ENCODE measurements around the gene RNASEH2C.

DNA sequence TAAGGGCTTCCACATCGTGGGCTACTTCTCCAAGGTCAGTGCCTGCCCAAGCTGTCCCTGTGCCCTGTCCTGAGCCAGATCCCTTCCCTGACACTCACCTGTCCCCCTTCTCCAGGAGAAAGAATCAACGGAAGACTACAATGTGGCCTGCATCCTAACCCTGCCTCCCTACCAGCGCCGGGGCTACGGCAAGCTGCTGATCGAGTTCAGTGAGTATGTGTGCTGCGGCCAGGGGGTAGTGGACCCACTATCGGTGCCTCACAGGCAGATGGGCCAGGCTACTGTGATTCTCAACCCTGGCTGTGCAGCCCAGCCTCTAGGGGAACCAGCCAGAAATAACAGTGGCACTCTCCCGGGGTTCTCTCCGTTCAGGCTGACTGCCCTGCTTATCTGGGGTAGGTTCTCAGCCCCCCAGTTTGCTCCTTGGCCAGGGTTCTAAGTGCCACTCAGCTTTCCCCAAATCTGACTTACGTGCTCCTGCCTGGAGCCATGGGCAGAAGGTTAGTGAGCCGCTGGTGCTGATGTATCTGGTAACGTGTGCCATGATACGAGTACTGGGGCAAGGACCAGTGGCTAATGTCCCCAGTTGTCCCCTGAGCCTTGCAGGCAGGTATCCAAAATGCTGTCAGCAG, 3.7 kb downstream of the RNASEH2C start:
- TF ChIP-seq, protein P1, sequence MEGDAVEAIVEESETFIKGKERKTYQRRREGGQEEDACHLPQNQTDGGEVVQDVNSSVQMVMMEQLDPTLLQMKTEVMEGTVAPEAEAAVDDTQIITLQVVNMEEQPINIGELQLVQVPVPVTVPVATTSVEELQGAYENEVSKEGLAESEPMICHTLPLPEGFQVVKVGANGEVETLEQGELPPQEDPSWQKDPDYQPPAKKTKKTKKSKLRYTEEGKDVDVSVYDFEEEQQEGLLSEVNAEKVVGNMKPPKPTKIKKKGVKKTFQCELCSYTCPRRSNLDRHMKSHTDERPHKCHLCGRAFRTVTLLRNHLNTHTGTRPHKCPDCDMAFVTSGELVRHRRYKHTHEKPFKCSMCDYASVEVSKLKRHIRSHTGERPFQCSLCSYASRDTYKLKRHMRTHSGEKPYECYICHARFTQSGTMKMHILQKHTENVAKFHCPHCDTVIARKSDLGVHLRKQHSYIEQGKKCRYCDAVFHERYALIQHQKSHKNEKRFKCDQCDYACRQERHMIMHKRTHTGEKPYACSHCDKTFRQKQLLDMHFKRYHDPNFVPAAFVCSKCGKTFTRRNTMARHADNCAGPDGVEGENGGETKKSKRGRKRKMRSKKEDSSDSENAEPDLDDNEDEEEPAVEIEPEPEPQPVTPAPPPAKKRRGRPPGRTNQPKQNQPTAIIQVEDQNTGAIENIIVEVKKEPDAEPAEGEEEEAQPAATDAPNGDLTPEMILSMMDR (optimal IDR thresholded peaks at IDR 0.05 in 1 of 3, IDR thresholded peaks at IDR 0.05 in 1 of 3, conservative IDR thresholded peaks at IDR 0.05 in 1 of 3; ENCODE audit: extremely low read depth in 1 of 3, insufficient read depth in 2 of 3, low read length in 3 of 3), result no peak
- TF ChIP-seq EZH2 (IDR thresholded peaks at IDR 0.05; ENCODE audit: low read length), result no peak

Data from keratinocyte (primary cell).